NCI-H2107 treated with DMSO at 0.1 percent for 48 hours (cell line): ENCODE results near the gene L3MBTL4.

ENCODE experiments used
- DNase-seq: peaks from one replicate; lab custom pipeline; 2025; ENCODE audit not compliant: unreplicated experiment; lab: John Stamatoyannopoulos, UW

Gene L3MBTL4

GRCh38 chr18:5998166-5998881 lies 416.4 kb downstream of the L3MBTL4 start:
- DNase-seq, result no peak

- DNase-seq, result no peak
Measured at GRCh38 chr18:5997361-5997760, 417.4 kb downstream of the L3MBTL4 start.

GRCh38 chr18:5995626-5996025 lies 419.1 kb downstream of the L3MBTL4 start:
- DNase-seq, result no peak

DNA sequence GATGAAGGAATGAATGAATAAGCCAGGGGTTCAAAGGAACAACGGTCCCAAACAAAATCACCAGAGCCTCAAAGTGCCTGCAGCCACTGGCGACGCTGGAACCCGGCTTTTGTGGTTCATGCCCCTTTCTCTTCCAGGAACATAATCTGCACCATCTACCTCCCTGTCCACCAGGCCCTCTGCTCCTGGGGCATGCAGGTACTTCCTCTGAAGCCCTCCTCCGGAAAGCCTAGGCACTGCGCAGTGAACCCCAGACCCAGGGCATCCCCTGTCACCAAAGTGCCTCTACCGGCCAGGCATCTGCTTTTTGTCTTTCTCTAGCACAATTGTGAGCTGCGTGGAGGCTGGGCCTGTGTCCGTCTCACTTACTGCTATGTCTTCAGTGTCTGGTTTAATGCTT lies 420.8 kb downstream of the L3MBTL4 start:
- DNase-seq, result no peak

- no peak for DNase-seq
Measured at GRCh38 chr18:5992381-5992780, 422.3 kb downstream of the L3MBTL4 start.

DNA sequence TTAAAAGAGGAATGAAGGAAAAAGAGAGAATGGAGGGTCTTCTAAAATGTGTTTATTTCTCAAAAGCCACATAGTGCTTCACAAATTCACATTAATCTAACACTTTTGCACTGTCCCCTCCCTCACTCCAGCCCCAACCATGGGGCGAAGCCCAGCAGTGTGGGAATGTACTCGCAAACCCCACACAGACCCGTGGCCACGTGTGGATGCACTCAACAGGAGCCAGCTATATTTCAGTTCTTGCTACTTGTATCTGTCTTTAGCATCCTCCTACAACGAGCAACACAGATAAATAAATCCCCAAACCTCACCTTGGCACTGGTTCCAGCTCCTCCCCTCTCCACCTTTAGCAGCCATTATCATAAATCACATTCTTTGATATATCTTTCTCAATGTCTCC lies 427.5 kb downstream of the L3MBTL4 start:
- no peak for DNase-seq

GRCh38 chr18:5986257-5986931 lies 428.3 kb downstream of the L3MBTL4 start:
- no peak for DNase-seq

GRCh38 chr18:5984245-5984644 lies 430.5 kb downstream of the L3MBTL4 start:
- no peak for DNase-seq

DNA sequence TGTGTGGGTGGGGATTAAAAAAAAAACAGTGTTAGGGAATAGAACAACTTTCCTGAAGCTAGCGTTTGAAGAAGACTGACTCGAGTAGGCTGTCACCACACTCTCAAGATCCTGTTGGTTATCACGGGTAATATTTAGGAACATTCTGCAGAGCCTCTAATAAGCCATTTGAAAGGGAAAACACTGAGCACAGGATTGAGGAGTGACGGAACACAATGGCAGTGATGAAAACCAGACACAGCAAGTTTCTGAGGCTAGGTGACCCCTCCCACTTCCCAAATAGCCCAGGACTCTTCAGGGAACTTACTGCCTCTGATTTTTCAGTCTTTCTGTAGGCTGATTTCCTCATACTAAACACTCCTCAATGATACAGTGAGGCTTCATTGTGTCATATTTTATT lies 431.2 kb downstream of the L3MBTL4 start:
- DNase-seq, result no peak

DNA sequence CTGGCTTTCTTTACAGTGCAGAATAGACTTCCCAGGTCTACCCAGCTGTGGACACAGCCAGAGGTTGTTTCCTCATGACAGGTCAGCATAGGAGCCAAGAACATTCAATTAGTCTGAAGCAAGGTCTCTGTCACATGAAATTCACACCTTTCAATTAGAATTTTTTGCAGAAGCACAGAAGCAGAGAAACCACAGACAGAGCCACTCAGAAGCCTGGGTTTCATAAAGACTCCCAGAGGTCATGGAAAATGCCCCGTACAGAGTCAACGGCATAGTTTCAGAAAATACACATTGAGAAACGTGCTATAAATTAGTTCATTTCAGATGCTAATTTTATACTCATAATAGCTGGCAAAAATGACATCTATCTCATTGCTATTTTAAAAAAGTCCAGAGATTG lies 432.4 kb downstream of the L3MBTL4 start:
- no peak for DNase-seq

GRCh38 chr18:5980721-5981120 lies 434.0 kb downstream of the L3MBTL4 start:
- no peak for DNase-seq

DNA sequence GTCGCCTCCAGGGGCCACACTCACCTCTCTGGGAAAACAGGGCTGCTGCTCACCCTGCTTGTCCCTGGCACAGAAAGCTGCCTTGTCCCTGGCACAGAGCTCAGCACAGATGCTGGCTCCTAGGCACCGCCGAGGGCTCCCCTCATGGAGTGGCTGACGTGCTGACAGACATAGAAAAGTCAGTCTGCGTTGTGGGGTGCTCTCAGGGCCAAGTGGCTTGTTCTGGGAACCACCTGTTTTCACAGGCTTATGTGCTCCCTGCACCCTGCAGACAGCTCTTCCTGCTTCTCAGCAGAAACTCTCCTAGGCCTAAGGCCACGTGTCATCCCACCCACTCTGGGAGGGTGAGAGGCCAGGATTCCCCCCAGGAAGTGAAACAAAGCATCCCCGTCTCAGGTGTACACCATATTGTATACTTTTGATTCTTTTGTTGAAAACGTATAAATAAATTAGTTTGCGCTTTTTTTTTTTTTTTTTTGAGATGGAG lies 434.7 kb downstream of the L3MBTL4 start:
- DNase-seq, result no peak

DNA sequence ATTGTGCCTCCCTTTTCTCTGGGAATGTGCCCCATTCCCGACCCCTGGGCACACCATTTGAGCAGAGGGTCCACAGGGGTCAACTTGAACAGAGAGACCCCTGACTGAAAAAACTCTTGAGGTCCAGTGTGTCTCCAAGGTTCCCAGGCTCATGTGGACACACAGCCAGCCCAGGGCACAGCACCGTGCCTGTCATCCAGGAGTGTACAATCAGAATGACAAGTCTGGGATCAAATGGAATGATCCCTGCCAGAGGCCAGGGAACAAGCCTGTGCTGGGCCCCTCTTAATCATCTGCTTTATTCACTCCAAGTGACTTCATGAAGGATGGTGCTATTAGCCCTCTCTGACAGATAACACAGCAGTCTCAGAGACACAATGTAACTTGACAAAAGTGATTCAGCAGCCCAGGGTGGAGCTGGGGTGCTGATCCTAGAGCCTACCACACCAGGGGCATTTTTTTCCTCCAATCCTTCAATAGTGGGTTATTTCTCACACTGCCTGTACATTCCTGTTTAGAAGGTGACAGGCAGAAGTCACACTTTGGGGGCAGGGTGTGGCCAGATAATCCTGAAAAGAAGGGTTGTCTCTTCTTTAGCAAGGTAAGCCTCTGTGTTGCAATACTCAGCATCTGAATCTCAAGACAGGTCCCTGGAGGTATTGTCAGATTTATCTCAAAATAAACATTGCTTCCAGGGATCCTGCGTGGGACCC lies 435.4 kb downstream of the L3MBTL4 start:
- DNase-seq, result no peak

- no peak for DNase-seq
Measured at GRCh38 chr18:5977022-5977421, 437.7 kb downstream of the L3MBTL4 start.

DNA sequence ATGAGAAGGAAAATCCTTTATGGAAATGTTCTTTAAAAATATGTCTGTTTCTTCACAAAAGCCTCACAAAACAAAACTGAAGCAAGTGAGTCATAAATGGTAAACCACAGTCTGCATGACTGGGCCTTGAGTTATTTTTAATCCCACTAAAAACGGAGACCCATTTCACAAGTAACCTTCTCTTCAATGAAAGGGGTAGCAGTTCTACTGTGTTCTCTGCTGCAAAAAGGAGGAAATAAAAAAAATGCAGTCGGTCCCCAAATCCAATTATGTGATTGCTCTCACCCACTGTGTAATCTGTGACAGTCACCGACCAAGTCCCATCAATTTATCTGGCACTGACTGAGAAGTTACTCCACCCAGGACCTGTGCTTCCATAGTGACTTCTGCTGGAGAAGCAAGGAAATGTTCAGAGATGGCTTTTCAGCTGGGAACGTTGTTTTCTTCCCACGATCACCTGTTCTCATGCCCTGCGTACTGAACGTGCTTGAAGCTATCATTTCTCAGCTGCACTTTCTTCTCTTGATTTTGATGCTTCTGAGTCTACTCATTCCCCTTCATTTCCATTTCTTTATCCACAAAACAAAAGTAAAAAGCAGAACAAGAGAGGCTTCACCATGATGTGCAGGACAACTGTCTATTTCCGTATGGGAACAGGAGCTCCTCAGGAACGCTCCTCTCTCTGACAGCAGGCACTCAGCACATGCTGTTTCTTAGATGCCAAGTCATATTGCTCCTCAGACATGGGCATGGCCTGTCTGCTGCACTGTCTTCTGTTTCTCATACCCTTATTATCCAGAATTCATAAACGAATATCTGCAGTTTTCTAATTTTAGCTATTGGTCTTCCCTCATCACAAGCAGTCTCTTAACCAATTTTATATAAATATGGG lies 439.4 kb downstream of the L3MBTL4 start:
- no peak for DNase-seq

DNA sequence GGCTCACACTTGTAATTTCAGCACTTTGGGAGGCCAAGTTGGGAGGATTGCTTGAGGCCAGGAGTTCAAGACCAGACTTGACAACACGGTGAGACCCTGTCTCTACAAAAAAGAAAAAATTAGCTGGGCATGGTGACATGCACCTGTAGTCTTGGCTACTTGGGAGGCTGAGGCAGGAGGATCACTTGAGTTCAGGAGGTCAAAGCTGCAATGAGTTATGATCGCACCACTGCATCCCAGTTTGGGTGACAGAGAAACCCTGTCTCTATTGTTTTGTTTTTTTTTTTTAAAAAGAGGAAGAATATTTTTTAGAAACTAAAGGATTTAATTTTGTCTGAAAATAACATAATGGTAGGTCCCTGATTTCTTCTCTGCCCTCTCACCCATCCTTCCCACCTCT lies 440.0 kb downstream of the L3MBTL4 start:
- DNase-seq, result no peak

DNA sequence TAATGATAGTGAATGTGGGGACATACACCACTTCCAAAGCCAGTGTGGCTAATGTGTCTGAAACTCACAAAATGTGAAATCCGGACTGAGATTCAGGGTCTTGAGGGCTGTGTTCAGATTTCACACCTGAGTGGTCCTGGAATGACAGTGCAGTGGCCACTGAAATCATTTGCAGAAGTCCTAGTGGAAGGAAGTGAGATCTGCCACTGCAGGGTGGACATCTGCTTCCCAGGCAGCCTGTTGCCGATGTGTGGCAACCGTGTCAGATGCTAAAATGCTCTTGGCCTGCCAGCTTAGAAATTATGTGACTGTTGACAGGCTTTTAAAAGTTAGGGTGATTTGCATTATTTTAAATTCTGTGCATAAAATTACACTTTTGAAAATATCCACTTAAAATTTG lies 441.6 kb downstream of the L3MBTL4 start:
- DNase-seq, result no peak

DNA sequence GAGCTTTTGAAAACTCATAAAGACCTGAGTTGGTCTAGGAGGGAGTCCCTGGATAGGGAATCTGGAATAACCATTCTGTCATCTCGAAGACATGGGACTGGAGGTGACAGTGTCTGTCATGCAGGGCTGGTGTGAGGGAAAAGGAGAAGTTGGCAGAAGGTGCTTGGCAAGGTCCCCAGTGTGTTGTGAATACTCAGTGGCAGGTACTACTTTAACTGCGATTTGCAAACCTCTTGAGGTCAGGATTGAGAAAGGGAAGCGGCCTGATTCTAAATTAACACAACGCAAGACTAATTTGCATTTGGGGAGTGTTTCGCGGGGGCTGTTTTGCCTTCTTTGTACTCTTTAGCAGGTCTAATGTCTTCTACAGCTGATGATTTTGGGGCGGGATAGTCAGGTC lies 442.4 kb downstream of the L3MBTL4 start:
- DNase-seq, result no peak

- no peak for DNase-seq
Measured at GRCh38 chr18:5969989-5970403, 444.7 kb downstream of the L3MBTL4 start.

DNA sequence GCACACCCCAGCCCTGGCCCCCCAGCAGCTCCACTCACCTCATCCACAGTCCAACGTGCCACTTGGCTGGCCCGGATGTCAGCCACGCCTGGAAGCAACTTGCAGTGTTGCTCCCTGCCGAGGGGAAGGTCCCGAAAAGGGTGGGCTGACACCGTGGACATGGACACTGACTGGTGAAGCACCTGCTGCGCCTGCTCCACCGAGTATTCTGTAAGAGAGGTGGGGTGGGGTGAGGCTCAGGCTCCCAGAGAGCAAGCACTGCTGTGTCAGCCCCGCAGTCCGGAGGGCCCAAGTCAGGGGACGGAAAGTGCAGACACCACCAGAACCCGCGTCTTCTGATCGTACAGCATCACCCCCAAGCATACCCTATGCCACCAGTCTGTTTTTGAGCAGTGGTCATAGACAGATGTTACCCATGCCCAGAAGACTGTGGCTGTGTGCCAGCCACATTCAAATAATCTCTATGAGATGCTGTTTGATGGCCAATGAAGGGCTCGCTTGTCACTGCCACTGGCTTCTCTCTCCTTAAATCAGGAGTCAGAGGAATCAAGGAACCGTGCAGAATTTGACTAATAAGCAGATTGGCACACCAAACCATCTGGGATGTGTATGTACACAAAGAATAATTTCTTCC lies 445.2 kb downstream of the L3MBTL4 start:
- DNase-seq, result no peak

GRCh38 chr18:5967666-5968065 lies 447.0 kb downstream of the L3MBTL4 start:
- no peak for DNase-seq
